ENCODE data around the gene GRK5.
A peak's percentile ranks its signal among the peaks of the same experiment; 100 is the strongest.

GRK5 gene

DNA sequence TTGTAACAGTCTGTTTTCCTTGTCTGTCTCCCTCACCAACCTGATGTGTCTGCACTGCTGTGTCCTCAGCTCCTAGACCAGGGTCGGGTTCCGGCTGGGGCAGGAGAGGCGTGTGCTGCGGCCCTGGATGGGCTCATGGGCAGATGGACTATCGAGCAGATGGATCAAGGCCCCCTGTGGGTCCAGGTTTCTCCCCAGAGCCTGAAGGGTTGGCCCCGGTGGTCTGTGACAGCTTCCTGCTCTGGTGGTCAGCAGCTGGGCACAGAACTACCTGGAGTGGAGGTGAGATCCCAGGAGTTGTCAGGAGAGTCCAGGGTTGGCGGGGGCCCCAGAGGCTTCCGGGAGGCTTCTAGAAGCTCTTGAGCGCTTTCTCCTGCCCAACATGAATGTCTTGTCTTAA, 75.1 kb downstream of the GRK5 start:
- Histone ChIP-seq H3K9me2 (replicated peaks; ENCODE audit: low read depth, low read length) (no peaks in the 10 kb centered on the region), H3K4me3 (ENCODE audit: low read length, poor library complexity, severe bottlenecking) (no peak overlapping the region), H4K20me1 (ENCODE audit: insufficient read depth, low read length, poor library complexity, severe bottlenecking) (no peaks in the 10 kb centered on the region), H3K36me3 (ENCODE audit: insufficient read depth, low read length) (no peaks in the 10 kb centered on the region), H3K4me1 (ENCODE audit: insufficient read depth, low read length, poor library complexity, severe bottlenecking) (peaks cover 52% of the 10 kb centered on the region), H3F3A (ENCODE audit: low read depth) (no peaks in the 10 kb centered on the region), H3K79me2 (ENCODE audit: insufficient read depth, low read length) (peaks cover 19% of the 10 kb centered on the region; the same call in 1 of the 2 replicates), H2AFZ (ENCODE audit: low read length) (no peak overlapping the region), H3K4me2 (ENCODE audit: low read depth, low read length, poor library complexity, severe bottlenecking) (no peak overlapping the region), H3K9ac (ENCODE audit: low read depth, low read length, poor library complexity, severe bottlenecking) (no peak overlapping the region), H3K9me3 (ENCODE audit: insufficient read depth, low read depth, low read length) (no peaks in the 10 kb centered on the region), H3K27me3 (ENCODE audit: insufficient read depth, low read length, poor library complexity, severe bottlenecking) (no peaks in the 10 kb centered on the region)
- TF ChIP-seq EZH2phosphoT487 (IDR thresholded peaks at IDR 0.05; ENCODE audit: borderline replicate concordance) (no peak), CTCF (conservative IDR thresholded peaks at IDR 0.05; ENCODE audit: low read length) (no peak)

GRCh38 chr10:119283387-119283786, 76.0 kb downstream of the GRK5 start:
- Histone ChIP-seq H3K4me2 (ENCODE audit: low read depth, low read length, poor library complexity, severe bottlenecking) (peak overlapping the region; percentile 46), H3K79me2 (ENCODE audit: insufficient read depth, low read length) (peaks cover 19% of the 10 kb centered on the region; the same call in 1 of the 2 replicates), H3F3A (ENCODE audit: low read depth) (no peaks in the 10 kb centered on the region), H4K20me1 (ENCODE audit: insufficient read depth, low read length, poor library complexity, severe bottlenecking) (no peaks in the 10 kb centered on the region), H3K4me3 (ENCODE audit: low read length, poor library complexity, severe bottlenecking) (peak overlapping the region; percentile 9), H3K27me3 (ENCODE audit: insufficient read depth, low read length, poor library complexity, severe bottlenecking) (no peaks in the 10 kb centered on the region), H3K9me2 (replicated peaks; ENCODE audit: low read depth, low read length) (no peaks in the 10 kb centered on the region), H3K36me3 (ENCODE audit: insufficient read depth, low read length) (no peaks in the 10 kb centered on the region), H3K9me3 (ENCODE audit: insufficient read depth, low read depth, low read length) (no peaks in the 10 kb centered on the region), H3K4me1 (ENCODE audit: insufficient read depth, low read length, poor library complexity, severe bottlenecking) (peaks cover 60% of the 10 kb centered on the region), H3K9ac (ENCODE audit: low read depth, low read length, poor library complexity, severe bottlenecking) (no peak overlapping the region), H2AFZ (ENCODE audit: low read length) (no peak overlapping the region)
- no peak for TF ChIP-seq EZH2phosphoT487 (IDR thresholded peaks at IDR 0.05; ENCODE audit: borderline replicate concordance)
- TF ChIP-seq CTCF (conservative IDR thresholded peaks at IDR 0.05; ENCODE audit: low read length), result no peak

DNA sequence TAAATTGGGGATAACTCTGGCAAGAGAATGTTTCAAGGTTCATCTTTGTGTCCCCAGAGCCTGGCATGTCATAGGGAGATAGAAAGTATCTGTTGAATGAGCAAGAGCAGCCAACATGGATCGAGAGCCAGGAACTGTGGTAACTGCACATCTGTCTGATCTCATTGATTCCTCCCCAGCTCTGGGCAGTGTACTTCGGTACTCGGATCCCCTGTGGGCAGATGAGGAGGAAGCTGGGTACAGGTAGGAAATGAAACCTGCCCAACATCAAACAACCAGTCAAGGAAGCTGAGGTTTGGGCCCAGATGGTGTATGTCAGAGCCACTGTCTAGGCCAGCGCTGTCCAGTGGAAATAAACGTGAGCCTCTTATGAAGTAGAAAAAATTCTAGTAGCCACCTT, 76.4 kb downstream of the GRK5 start:
- H3K9ac ChIP-seq (ENCODE audit: low read depth, low read length, poor library complexity, severe bottlenecking), result no peak overlapping the region
- H3K4me2 ChIP-seq (ENCODE audit: low read depth, low read length, poor library complexity, severe bottlenecking), result peak overlapping the region; percentile 46
- H3K27me3 ChIP-seq (ENCODE audit: insufficient read depth, low read length, poor library complexity, severe bottlenecking), result no peaks in the 10 kb centered on the region
- no peaks in the 10 kb centered on the region for H4K20me1 ChIP-seq (ENCODE audit: insufficient read depth, low read length, poor library complexity, severe bottlenecking)
- no peak overlapping the region for H2AFZ ChIP-seq (ENCODE audit: low read length)
- H3K9me2 ChIP-seq (replicated peaks; ENCODE audit: low read depth, low read length), result no peaks in the 10 kb centered on the region
- H3K79me2 ChIP-seq (ENCODE audit: insufficient read depth, low read length), result peaks cover 19% of the 10 kb centered on the region; the same call in 1 of the 2 replicates
- peaks cover 62% of the 10 kb centered on the region for H3K4me1 ChIP-seq (ENCODE audit: insufficient read depth, low read length, poor library complexity, severe bottlenecking)
- no peaks in the 10 kb centered on the region for H3K36me3 ChIP-seq (ENCODE audit: insufficient read depth, low read length)
- peak overlapping the region; percentile 9 for H3K4me3 ChIP-seq (ENCODE audit: low read length, poor library complexity, severe bottlenecking)
- TF ChIP-seq EZH2phosphoT487 (IDR thresholded peaks at IDR 0.05; ENCODE audit: borderline replicate concordance) (no peak), CTCF (conservative IDR thresholded peaks at IDR 0.05; ENCODE audit: low read length) (no peak)
- no peaks in the 10 kb centered on the region for H3F3A ChIP-seq (ENCODE audit: low read depth)
- H3K9me3 ChIP-seq (ENCODE audit: insufficient read depth, low read depth, low read length), result no peaks in the 10 kb centered on the region

Data from Loucy (cell line).